Right hindlimb (tissue), 1 donor: Measurements from ENCODE around the gene S100A7A.

Source experiments
- DNase-seq: peaks from one replicate; pipeline ENCODE4 v3.0.0-alpha.2; 2018

S100A7A gene

DNA sequence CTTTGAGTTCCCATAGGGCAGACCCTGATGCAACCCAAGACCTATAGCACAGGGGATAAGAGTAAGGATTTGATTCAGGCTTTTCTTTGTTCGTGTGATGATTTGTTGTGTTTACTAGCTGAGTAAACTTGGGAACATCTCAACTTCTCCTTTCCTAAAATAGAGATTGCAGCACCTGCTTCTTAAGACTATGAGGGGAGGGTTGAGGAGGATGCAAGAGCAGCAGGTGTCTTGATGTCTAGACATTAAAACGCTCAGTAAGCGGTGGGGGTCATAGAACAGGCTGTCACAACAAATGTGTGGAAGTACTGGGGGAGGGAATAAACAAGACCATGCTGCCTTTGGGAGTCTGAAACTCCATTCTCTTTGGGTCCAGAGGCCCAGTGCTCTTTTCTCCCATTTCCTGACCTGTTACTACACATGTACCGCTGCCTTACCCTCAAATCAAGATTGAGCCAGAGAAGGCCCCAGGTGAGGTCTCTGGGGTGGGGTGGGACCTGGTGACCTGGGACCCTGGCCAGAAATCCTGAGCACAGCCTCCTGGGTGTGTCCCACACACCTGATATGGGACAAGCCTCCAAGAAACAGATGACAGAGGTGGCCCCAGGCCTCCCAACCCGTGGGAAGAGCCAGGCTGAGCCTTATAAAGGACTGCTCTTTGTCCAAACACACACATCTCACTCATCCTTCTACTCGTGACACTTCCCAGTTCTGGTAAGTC, at the start of gene S100A7A:
Gene S100A7A, plus strand, starts transcription at position 671 of the 721 bp plus-strand sequence. CDS start 1,563 bp downstream, outside the sequence.
- DNase-seq, result no peak

DNA sequence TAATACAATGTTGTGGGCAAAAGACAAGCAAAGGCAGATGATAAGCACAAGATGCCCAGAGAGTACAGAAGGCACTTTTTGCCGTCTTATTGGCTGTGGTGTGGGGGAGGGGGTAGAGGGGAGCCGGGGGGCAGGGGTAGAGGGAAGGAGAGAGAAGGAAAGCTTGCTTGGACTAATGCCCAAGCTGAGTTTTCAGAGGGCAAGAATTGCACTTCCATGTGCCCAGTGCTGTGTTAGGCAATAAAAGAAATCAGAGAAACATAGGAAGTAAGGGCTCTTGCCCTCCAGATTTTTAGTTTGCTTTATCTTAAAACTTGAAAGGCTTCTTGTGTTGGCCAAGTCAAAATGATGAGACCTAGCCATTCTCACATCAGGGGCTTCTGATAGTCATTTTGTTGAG, 49.2 kb upstream of the S100A7A start:
- DNase-seq, result no peak

DNA sequence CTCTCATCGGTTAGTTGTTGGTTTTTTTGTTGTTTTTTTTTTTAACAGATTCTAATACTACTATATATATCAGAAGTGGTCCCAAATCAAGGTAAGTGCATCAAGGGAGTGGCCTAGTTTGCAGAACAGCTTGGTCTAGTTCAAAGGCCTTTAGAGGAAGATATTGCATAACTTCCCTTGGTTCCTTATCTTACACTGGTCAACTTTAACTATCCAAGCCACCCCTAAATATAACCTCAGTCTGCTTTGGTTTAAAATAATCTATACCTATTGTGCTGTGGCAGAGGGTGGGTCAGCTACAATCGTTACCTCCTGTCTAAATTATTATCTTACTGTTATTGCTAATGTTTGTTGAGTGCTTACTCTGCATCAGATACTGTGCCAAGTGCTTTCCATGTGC, 47.8 kb upstream of the S100A7A start:
- no peak for DNase-seq

DNA sequence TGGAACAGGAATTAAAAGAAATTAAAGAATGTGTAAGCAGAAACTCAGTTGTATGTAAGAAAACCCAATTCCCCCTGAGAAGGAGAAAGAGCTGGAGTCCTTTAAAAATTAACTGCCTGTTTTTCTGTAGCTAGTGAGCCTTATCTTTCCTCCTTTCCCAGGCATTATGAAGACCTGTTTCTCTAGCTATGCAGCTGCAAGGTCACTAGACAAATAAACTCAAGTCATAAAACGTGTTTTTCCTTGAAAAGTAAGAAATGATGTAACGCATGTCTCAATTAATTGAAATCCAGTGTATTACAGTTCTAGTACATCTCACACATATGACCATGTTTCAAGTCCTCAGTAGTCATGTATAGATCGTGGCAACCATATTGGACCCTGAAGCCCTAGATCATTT, 46.2 kb upstream of the S100A7A start:
- DNase-seq, result no peak

DNA sequence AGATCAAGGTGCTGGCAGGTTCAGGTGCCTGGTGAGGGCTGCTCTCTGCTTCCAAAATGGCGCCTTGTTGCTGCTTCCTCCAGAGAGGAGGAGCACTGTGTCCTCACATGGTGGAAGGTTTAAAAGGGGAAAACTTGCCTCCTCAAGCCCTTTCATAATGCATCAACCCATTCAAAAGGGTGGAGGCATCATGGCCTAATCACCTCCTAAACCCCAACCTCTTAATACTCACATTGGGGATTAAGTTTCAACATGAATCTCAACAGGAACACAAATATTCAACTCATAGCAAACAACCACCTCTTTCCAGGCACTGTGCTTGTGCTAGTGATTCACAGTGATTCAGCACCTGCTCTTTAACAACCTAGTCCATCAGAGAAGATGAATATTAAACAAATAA, 45.1 kb upstream of the S100A7A start:
- no peak for DNase-seq

DNA sequence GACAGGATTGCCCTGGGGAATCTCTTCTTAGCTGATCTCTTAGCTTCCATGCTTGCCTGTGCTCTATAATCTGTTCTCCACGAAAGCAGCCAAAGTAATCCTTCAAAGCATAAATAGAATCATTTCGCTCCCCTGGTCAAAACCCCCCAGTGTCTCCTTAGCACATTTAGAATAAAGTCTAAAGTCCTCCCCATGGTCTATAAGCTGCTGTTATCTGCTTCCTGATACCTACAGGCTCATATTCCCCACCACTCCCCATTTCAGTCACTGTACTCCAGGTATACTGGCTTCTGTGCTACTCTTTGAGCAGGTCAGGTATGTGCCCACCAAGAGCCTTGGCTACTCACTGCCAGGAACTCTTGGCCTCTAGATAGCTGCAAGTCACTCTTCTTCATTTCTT, 43.7 kb upstream of the S100A7A start:
- DNase-seq, result no peak

DNA sequence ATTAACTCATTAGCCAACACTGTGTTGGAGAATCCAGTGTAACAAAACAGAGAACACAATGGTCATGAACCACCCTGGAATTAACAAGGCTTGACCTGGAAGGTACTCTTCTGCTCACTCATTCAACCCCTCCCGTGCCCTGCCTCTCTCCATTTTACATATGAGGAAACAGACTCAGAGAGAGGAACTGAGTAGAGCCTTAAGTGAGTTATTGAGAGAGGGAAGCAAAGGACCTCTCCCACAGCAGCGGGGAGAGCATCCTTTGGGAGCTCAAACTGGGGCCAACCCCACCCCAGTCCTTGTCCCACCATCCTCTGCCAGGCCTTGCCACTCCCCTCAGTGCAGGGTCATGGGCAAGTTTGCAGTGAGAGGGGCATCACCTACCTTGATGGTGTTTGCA, 42.2 kb upstream of the S100A7A start:
- no peak for DNase-seq

DNA sequence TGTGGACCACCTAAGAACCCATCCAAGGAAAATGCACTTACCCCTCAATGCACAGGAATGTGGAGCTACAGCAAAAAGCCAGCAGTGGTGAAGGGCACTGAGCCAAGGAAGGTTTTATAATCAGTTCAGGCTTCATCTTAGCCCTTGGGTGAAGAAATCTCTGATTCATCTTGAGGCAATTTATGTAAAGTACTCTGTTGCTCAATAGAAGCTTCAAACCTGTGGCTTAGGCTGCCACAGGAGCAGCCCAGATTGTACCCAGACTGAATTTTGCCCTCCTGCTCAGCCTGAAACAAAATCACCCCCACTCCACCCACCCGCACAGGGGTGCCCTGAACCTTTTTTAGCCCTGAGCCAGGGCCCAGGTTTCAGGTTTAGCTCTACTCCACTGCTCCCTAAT, 40.8 kb upstream of the S100A7A start, which contains the start of gene S100A12:
Gene S100A12, minus strand, starts transcription at position 111 of the 400 bp plus-strand sequence. CDS start 1,029 bp downstream, outside the sequence.
- no peak for DNase-seq

DNA sequence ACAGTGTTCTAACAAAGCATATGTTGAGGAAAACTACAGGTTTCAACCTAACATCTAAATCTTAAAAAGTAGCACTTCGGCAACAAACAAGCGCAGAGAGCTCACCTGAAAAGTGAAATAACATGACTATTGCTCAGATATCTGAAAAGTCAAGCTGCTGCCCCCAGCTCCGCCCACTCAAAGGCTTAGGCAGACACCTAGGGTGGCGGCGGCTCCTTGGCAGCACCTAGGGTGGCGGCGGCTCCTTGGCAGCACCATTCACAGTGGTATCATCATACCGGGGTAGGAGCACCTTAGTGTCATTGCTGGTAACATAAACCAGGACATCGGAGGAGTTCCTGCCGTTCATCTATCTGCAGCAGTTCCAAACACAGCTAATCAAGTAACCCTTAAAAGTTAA, 36.7 kb upstream of the S100A7A start:
- no peak for DNase-seq

DNA sequence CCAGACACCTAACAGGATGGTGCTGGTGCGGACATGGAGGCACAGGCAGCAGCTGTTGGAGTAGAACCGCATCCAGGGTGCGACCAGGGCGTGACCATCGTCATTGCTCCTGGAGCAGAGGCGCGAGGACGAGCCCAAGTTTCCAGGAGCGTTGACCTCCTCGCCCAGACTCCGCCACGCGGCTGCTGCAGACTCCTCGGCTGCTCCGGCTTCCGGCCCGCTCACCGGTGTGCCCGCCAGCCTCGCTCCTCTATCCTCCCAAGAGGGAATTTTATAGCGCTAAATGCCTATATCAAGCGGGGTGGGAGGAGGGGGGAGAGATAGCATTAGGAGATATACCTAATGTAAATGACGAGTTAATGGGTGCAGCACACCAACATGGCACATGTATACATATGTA, 35.6 kb upstream of the S100A7A start:
- DNase-seq, result no peak

DNA sequence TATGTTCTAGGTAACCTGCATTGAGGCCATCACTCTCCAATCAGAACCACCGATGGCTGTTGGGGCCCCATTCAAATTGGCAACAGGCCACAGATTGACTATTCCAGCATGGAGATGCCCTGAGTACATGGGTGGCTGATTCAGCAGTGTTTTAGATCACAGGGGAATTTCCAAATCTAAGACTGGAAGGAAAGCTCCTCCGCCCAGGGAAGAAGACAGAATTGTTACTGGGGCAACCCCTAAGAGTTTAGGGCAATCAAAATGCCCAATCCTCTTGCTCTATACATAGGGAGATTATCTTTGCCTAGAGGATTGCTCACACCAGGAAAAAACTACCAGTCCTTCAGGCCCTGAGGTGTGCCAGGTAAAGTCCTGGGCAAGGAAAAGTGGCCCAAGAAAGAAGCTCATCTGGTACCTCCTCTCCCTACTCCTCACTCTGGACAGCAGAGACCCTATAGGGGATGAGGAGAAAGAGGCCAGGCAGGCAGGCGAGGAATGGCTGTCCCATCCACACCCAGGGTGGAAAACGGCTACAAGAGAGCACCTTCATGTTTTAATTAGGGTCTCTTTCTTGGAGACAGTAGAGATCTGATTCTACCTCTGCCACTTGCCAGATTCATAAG, 31.3 kb upstream of the S100A7A start:
- no peak for DNase-seq

DNA sequence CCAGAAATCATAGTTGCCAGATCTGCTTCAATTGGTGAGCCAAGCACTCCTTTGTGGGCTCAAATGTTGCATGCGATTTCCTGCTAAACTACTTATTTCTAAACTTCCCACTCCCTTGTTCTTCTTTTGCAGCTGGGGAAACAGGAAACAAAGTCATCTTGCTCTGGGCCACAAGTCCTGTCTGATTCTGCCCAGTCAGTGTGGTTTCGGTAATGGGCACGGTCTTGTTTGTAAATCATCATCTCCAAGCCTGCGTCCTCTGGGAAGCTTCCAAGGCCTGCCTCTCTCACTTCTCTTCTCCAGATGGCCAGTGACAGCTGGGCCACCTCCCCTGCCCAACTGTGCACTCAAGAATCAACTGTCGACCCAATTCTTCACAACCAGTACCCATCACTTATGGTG, 29.8 kb upstream of the S100A7A start:
- no peak for DNase-seq

DNA sequence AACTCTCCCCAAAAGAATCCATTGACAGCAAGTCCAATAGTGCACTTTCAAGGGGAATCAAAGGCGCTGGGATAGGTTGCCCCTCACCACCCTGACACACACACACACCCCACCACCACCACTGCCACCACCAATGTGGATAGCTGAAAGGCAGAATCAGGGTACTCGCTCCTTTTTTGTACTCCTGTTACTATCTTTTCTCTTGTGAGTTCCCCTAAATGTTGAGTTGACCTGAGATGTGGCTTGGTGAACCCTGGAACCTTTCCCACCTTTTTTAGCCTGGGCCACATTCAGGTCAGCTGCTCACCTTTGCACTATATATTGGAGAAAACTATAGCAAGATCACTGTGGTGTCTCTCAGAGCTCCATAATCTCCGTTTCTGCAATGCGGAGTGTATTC, 29.3 kb upstream of the S100A7A start:
- DNase-seq, result no peak

DNA sequence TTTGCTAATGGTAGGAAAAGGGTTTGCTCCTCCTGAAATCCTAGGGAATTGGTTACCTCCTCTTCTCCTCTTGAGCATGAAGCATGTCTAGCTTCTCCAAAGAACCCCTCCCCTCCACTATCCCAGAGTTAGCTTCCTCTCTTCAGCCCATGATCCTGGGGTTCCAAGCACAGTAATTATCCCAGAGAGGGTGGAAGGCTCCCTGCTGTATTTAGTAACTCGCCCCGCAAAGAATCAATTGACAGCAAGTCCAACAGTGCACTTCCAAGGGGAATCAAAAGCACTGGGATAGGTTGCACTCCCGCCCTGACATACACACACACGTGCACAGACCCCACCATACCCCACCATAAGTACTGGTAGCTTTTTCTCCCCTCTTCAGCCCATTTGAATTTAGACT, 28.5 kb upstream of the S100A7A start:
- DNase-seq, result no peak

DNA sequence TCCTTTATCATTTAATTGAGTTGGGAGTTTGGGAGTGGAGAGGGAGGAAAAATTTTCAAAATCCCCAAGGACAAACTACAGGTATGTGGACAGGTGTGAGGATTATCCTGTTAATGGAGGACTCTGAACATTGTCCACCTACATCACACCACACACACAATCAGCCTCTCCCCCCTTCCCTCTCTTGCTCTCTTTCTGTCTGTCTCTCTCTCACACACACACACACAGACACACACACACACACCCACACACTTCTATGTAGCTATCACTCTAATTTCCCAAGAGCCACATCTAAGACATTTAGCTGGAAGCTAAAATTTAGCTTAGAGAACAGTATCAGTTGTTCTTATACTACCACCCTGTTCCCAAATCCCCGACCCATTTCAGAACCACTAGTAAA, 26.9 kb upstream of the S100A7A start:
- no peak for DNase-seq

DNA sequence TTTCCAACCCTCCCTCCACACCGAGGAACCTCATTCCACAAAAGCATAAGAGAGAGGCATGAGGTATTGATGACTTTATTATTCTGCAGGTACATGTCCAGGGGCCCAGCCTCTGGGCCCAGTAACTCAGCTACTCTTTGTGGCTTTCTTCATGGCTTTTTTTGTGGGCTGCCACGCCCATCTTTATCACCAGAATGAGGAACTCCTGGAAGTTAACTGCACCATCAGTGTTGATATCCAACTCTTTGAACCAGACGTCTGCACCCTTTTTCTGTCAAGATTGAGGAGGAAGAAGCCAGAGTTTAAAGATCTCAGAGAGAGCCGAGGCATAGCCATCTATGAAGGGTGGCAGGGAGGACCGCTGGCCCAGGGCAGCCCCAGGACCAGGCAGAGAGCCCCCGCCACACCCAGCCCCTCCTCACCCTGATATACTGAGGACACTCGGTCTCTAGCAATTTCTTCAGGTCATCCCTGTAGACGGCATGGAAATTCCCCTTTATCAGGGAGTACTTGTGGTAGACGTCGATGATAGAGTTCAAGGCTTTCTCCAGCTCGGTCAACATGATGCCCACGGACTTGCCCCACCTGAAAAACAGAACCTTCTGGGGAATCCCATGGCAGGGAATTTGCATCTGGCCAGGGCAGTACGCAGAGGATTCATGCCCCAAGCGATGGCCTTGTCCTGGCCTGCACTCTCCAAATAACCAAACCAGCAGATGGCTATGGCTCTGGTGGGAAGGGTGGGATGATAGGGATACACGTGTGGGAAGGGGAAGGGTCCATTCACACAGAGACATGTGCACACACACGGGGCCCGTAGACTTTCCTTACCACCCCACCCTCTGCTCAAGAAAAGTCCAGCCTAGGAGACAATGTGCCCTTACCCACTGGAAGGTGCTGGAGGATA, 26.1 kb upstream of the S100A7A start:
- DNase-seq, result no peak

DNA sequence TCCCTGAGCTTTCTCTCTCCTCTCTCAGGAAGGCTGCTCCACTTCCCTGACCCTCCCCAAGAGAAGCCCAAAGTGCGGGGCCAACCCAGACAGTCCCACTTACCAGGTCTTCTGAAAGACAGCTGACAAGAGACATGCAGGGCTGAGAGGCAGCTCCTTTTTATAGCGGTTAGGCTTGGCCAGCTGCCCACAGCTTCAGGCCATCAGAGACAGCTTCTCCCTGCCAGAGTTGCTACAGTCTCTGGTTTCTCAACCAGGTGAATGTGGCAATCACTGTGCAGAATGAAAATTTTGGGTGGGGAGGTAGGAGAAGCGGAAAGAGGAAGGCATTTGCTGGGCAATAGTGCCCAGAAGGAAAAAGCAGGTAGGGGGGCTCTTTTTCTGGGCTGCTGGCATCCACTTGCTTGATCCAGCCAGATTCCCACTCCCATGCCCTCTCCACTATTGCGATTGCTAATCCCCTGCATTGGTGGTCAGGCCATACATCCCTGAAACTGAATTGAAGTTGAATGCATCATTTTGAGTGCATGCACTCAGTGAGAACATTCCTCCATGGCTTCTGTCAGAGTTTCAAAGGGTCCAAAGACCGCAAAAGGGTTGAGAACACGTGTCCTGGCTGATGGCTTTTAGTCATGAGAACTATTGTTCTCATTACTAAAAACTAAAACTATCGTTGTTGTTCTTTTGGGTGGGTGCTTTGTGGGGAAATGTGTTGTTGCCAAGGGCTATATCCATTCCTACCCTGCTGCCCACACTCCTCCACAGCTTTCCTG, 25.2 kb upstream of the S100A7A start, which contains the start of gene S100A8:
Gene S100A8, minus strand, starts transcription at position 136 of the 773 bp plus-strand sequence. CDS start 538 bp downstream, outside the sequence.
- DNase-seq, result no peak

DNA sequence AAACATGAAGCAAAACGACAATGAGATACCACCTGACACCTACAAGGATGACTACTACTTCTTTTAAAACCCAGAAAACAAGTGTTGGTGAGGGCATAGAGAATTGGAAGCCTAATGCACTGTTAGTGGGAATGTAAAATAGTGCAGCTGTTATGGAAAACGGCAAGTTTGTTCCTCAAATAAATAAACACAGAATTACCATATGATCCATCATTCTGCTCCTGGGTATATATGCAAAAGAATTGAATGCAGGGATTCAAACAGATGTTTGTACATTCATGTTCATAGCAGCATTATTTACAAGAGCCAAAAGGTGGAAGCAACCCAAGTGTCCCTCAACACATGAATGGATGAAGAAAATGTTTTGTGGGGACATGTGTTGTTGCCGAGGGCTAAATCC, 24.1 kb upstream of the S100A7A start:
- DNase-seq, result no peak

DNA sequence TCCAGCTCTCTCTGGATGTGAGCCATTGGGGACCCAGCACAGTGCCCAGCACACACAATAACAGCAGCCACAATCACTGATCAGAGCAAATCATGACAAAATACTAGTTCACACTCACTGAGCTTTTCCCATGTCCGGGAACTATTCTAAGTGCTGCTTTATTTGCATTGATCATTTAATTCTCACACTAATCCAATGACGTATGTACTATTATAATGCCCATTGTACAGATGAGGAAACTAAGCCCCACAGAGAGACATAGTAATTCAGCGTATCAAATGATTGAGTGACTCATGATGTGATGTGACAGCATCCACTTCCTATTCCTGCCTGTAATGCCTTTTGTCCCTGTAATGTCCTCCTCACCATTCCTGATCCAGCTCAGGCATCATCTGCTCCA, 23.5 kb upstream of the S100A7A start:
- DNase-seq, result no peak

DNA sequence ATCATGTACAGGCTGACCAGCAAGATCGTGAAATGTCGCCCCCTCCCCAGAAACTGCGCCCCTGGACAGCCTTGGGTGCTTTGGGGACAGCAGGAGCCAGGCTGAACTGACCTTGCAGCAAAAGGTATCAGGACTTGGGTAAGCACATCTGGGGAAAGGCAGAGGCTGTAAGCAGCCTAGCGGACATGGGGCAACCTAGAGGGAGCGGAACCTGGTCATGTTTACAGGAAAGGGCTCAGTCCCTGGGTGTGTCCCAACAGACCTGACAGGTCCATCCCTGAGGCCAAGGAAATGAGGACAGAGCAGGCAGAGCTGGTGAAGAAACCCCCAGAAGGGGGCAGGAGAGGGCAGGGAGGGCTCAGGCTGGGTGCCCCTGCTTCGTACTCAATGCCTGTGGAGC, 22.4 kb upstream of the S100A7A start:
- DNase-seq, result no peak

DNA sequence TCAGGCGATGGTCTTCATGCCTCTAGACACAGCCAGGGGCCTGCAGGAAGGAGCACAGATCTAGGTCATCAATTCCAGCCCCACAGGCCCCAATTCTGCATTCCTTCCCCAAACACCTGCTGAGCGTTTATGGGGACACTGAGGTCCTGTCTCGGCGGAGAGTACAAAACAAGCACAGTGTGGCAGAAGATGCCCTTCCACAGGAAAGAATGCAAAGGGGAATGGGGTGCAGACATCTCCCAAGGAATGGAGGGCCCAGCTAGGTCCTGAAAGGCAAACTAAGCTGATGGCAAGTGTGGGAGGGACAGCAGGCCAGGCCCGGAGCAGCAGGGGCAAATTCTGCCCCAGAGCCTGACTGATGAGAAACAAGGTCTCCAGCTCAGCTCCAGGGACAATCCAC, 21.9 kb upstream of the S100A7A start:
- no peak for DNase-seq

DNA sequence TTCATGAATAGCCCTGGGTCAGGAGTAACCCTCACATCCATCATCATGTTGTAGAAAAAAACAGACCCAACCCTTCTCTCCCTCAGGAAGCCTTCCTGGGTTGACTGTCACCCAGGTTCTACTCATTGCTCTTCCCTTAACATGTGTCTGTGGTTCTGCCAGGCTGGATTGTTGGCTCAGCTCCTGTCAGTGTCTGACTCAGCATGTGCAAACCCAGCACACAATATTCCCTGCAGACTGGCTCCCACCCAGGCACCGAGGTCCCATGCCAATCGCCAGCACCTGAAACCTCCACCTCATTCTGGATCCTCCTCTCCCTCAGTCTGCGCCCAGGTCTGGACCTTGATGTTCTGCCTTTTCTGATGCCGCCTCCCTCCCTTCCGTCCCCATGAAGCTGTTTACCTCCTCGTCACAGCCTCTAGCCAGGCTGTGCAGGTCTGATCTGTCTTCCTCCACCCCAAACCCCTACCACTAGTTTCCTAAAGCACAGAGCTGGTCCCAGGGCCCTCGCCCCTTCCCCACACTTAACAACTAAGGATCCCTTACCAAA, 21.1 kb upstream of the S100A7A start:
- no peak for DNase-seq
